SK-N-SH (cell line): ENCODE measurements around the gene CCDC88B. TPM values are rescaled to one million over a fixed set of nuclear protein-coding genes. Genes with fewer than 3 reads are reported as not detected.
A peak's percentile ranks its signal among the peaks of the same experiment; 100 is the strongest.

ENCODE experiments used
- CTCF ChIA-PET: fragments of 300-600, 350-600 bp; formaldehyde crosslinking; extraction: SDS; loops from one replicate; lab custom pipeline; 2021; lab: Yijun Ruan, JAX
- POLR2A ChIA-PET: fragments of 350-600 bp; sonication (Branson Sonifier 250); formaldehyde crosslinking; extraction: SDS; loops from one replicate; lab custom pipeline; 2020; ENCODE audit warnings: antibody characterized with exemption, inconsistent platforms; lab: Yijun Ruan, JAX
- DNase-seq: peaks from one replicate; pipeline ENCODE4 v3.0.0; 2012
- H2AFZ ChIP-seq: fragments of 200-600 bp; sonication (generic); 2 replicates; pipeline ENCODE4 v1.8.1; 2016; ENCODE audit warnings: antibody characterized with exemption, mild to moderate bottlenecking, low read depth
- H3F3A ChIP-seq: fragments of 200-600 bp; sonication (generic); replicated peaks from 2 replicates; pipeline ENCODE3; 2016; ENCODE audit warnings: antibody characterized with exemption, mild to moderate bottlenecking; ENCODE audit not compliant: insufficient read depth
- H3K27ac ChIP-seq, 2 experiments: fragments of 200-500 bp in 1 of 2; fragments of 200-600 bp in 1 of 2; sonication (Bioruptor generic) in 1 of 2; sonication (generic), shearing (Covaris generic) in 1 of 2; 2 replicates each; pipeline versions ENCODE4 v1.5.1 to v1.6.1; 2014 to 2016; ENCODE audit warnings: low read depth in 2 of 2, inconsistent platforms in 1 of 2, low read length in 1 of 2, mild to moderate bottlenecking in 1 of 2, mixed read lengths in 1 of 2
- H3K27me3 ChIP-seq: fragments of 200-600 bp; sonication (generic), shearing (Covaris generic); 2 replicates; pipeline ENCODE4 v1.6.1; 2016; ENCODE audit warnings: mixed run types; ENCODE audit not compliant: insufficient read depth
- H3K36me3 ChIP-seq, 2 experiments: fragments of 200-500 bp in 1 of 2; fragments of 200-600 bp in 1 of 2; sonication (Bioruptor generic) in 1 of 2; sonication (generic) in 1 of 2; replicated peaks in 1 of 2; 2 replicates each; pipeline versions ENCODE3 to v1.5.1; 2014 to 2016; ENCODE audit warnings: low read length in 1 of 2, mild to moderate bottlenecking in 1 of 2; ENCODE audit not compliant: insufficient read depth in 2 of 2, control insufficient read depth in 1 of 2
- H3K4me1 ChIP-seq, 2 experiments: fragments of 200-500 bp in 1 of 2; fragments of 200-600 bp in 1 of 2; sonication (Bioruptor generic) in 1 of 2; sonication (generic), shearing (Covaris generic) in 1 of 2; 2 replicates each; pipeline versions ENCODE4 v1.5.1 to v1.6.1; 2014 to 2016; ENCODE audit warnings: low read depth in 1 of 2, low read length in 1 of 2, mixed run types in 1 of 2; ENCODE audit not compliant: insufficient read depth in 2 of 2, control insufficient read depth in 1 of 2
- H3K4me2 ChIP-seq: fragments of 200-600 bp; sonication (generic), shearing (Covaris generic); 2 replicates; pipeline ENCODE4 v1.6.1; 2017; ENCODE audit warnings: mixed run types
- H3K4me3 ChIP-seq, 2 experiments: fragments of 200-500 bp in 1 of 2; fragments of 200-600 bp in 1 of 2; sonication (Bioruptor generic) in 1 of 2; sonication (generic), shearing (Covaris generic) in 1 of 2; 2 replicates each; pipeline versions ENCODE4 v1.5.1 to v1.8.1; 2014 to 2016; ENCODE audit warnings: low read depth in 2 of 2, inconsistent platforms in 1 of 2, low read length in 1 of 2, mild to moderate bottlenecking in 1 of 2, mixed read lengths in 1 of 2, moderate library complexity in 1 of 2
- H3K79me2 ChIP-seq: fragments of 200-600 bp; sonication (generic); 2 replicates; pipeline ENCODE4 v1.8.1; 2017; ENCODE audit warnings: mild to moderate bottlenecking; ENCODE audit not compliant: insufficient read depth
- H3K9ac ChIP-seq: fragments of 200-600 bp; sonication (generic); 2 replicates; pipeline ENCODE4 v1.6.1; 2017; ENCODE audit warnings: mixed run types
- H3K9me2 ChIP-seq: fragments of 200-600 bp; sonication (generic); 2 replicates; pipeline ENCODE4 v1.6.1; 2017; ENCODE audit warnings: mixed run types
- H3K9me3 ChIP-seq: fragments of 200-600 bp; sonication (generic); 2 replicates; pipeline ENCODE4 v1.6.1; 2017; ENCODE audit warnings: mixed run types, mild to moderate bottlenecking, moderate library complexity
- H4K20me1 ChIP-seq: fragments of 200-600 bp; sonication (generic); 2 replicates; pipeline ENCODE4 v1.6.1; 2017; ENCODE audit warnings: mild to moderate bottlenecking, mixed run types; ENCODE audit not compliant: insufficient read depth
- EP300 ChIP-seq, 2 experiments: IDR thresholded peaks; 2 replicates each; pipeline versions ENCODE4 v1.4.0 to v1.6.1; 2012; ENCODE audit warnings: borderline replicate concordance in 1 of 2, low read depth in 1 of 2, low read length in 1 of 2
- EZH2phosphoT487 ChIP-seq: fragments of 200-600 bp; sonication (generic); IDR thresholded peaks from 2 replicates; pipeline ENCODE4 v1.6.1; 2017; ENCODE audit warnings: low read depth, mixed run types, mild to moderate bottlenecking, antibody characterized with exemption, moderate library complexity, borderline replicate concordance
- GABPA ChIP-seq: IDR thresholded peaks from 2 replicates; pipeline ENCODE4 v1.4.0; 2012; ENCODE audit warnings: low read depth, mild to moderate bottlenecking
- MXI1 ChIP-seq: IDR thresholded peaks from 2 replicates; pipeline ENCODE4 v1.6.1; 2012; ENCODE audit warnings: mild to moderate bottlenecking, low read depth, low read length, improper control_type of control experiment
- NFIC ChIP-seq: IDR thresholded peaks from 2 replicates; pipeline ENCODE4 v1.4.0; 2012; ENCODE audit warnings: borderline replicate concordance
- NRF1 ChIP-seq: IDR thresholded peaks from 2 replicates; pipeline ENCODE4 v1.6.1; 2012; ENCODE audit warnings: low read depth, mild to moderate bottlenecking, low read length
- RAD21 ChIP-seq: IDR thresholded peaks from 2 replicates; pipeline ENCODE4 v1.6.1; 2012; ENCODE audit warnings: mild to moderate bottlenecking, low read length
- RCOR1 ChIP-seq: fragments of 150-350 bp; IDR thresholded peaks from 2 replicates; pipeline ENCODE4 v1.6.1; 2017; ENCODE audit warnings: antibody characterized with exemption, low read length
- SMC3 ChIP-seq: IDR thresholded peaks from 2 replicates; pipeline ENCODE4 v1.6.1; 2012; ENCODE audit warnings: low read depth, low read length, improper control_type of control experiment
- TAF1 ChIP-seq: IDR thresholded peaks from 2 replicates; pipeline ENCODE4 v1.6.1; 2012; ENCODE audit warnings: low read depth, mild to moderate bottlenecking, low read length, moderate library complexity, borderline replicate concordance
- TCF12 ChIP-seq: IDR thresholded peaks from 2 replicates; pipeline ENCODE4 v1.4.0; 2012
- TEAD4 ChIP-seq: IDR thresholded peaks from 2 replicates; pipeline ENCODE4 v1.4.0; 2012; ENCODE audit warnings: mild to moderate bottlenecking, borderline replicate concordance; ENCODE audit not compliant: insufficient read depth
- USF2 ChIP-seq: fragments of 150-350 bp; IDR thresholded peaks from 2 replicates; pipeline ENCODE4 v1.6.1; 2017; ENCODE audit warnings: antibody characterized with exemption, low read length, low read depth, borderline replicate concordance
- YY1 ChIP-seq: IDR thresholded peaks from 2 replicates; pipeline ENCODE4 v1.4.0; 2012; ENCODE audit warnings: low read depth, mild to moderate bottlenecking
- WGBS: methylation state at CpG from one replicate; pipeline ENCODE4 v1.1.6; 2017; ENCODE audit warnings: low lambda C conversion rate; 5-methylcytosine and 5-hydroxymethylcytosine counted together
- polyA plus RNA-seq, 3 experiments: library from polyadenylated mRNA; depleted of rRNA; stranded (reverse); fragments of >200 nt; gene quantifications; 2 replicates each; pipeline ENCODE4 v1.2.3, GENCODE V29; 2012
- TF ChIP-seq, protein P1 (sequence below): IDR thresholded peaks from 2 replicates; pipeline ENCODE4 v1.4.0; 2012; ENCODE audit warnings: low read depth
- TF ChIP-seq, protein P2 (sequence below): IDR thresholded peaks from 2 replicates; pipeline ENCODE4 v1.4.0; 2012; ENCODE audit warnings: low read depth, borderline replicate concordance
- TF ChIP-seq, protein P3 (sequence below): IDR thresholded peaks from 2 replicates; pipeline ENCODE4 v1.6.1; 2012; ENCODE audit warnings: mild to moderate bottlenecking, low read depth, low read length, moderate library complexity
- TF ChIP-seq, protein P4 (sequence below): fragments of 200-600 bp; sonication (generic); IDR thresholded peaks from 2 replicates; pipeline ENCODE4 v1.6.1; 2017; ENCODE audit warnings: antibody characterized with exemption, mild to moderate bottlenecking, moderate library complexity

CCDC88B gene
- polyA plus RNA-seq, 1 of the 3 experiments (the other 2 are of a cell fraction): 3.4 TPM

GRCh38 chr11:64317961-64318765 lies 21.8 kb upstream of the CCDC88B start, which contains the start of gene PRDX5 (continued):
- TF ChIP-seq, protein P1, sequence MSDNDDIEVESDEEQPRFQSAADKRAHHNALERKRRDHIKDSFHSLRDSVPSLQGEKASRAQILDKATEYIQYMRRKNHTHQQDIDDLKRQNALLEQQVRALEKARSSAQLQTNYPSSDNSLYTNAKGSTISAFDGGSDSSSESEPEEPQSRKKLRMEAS: no peak
- TF ChIP-seq SMC3 (peak; percentile 31; the same call in 1 of the 2 replicates), TEAD4 (no peak), EZH2phosphoT487 (no peak), RCOR1 (no peak), NRF1 (peak; percentile 96), MXI1 (peak; percentile 63)
- TF ChIP-seq, protein P2, sequence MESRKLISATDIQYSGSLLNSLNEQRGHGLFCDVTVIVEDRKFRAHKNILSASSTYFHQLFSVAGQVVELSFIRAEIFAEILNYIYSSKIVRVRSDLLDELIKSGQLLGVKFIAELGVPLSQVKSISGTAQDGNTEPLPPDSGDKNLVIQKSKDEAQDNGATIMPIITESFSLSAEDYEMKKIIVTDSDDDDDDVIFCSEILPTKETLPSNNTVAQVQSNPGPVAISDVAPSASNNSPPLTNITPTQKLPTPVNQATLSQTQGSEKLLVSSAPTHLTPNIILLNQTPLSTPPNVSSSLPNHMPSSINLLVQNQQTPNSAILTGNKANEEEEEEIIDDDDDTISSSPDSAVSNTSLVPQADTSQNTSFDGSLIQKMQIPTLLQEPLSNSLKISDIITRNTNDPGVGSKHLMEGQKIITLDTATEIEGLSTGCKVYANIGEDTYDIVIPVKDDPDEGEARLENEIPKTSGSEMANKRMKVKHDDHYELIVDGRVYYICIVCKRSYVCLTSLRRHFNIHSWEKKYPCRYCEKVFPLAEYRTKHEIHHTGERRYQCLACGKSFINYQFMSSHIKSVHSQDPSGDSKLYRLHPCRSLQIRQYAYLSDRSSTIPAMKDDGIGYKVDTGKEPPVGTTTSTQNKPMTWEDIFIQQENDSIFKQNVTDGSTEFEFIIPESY: no peak

- Histone ChIP-seq H3K4me2 (peak overlapping the region; percentile 88), H3K9me2 (no peaks in the 10 kb centered on the region), H3K9me3 (no peaks in the 10 kb centered on the region), H3K4me3 (peak overlapping the region; percentile 70 to 98), H3K36me3 (peaks cover 0 to 30% of the 10 kb centered on the region in 2 experiments), H3K27me3 (no peaks in the 10 kb centered on the region), H3K27ac (peak overlapping the region; percentile 97 to 100; a peak in 3 of 4 replicates), H3K9ac (peak overlapping the region; percentile 91), H4K20me1 (no peaks in the 10 kb centered on the region), H3K4me1 (peaks cover 0 to 15% of the 10 kb centered on the region in 2 experiments; a peak in 2 of 4 replicates), H2AFZ (peak overlapping the region; percentile 91; the same call in 1 of the 2 replicates), H3K79me2 (peaks cover 39% of the 10 kb centered on the region), H3F3A (peaks cover 6% of the 10 kb centered on the region)
- ChIA-PET CTCF (interaction anchor here (1.7 to 3.0 kb wide), 4 partner anchors 13 to 130 kb away, joined by 9 to 27 read pairs (median 10); partner anchors contain the start of gene ESRRA), POLR2A (interaction anchor here (0.7 to 2.3 kb wide), 5 partner anchors 15 to 93 kb away, joined by 3 to 18 read pairs (median 5); partner anchors contain the start of genes ESRRA, NUDT22 and TRPT1)
- 33% methylated on average over 17 of the region's 19 CpGs for WGBS
- no peak for DNase-seq
- TF ChIP-seq EP300 (IDR thresholded peaks at IDR 0.05; ENCODE audit: borderline replicate concordance in 1 of 2, low read depth in 1 of 2, low read length in 1 of 2) (no peak), TCF12 (no peak), EZH2phosphoT487 (no peak), MXI1 (no peak), USF2 (no peak), RAD21 (no peak), GABPA (no peak), TAF1 (no peak), SMC3 (no peak), YY1 (no peak), NFIC (no peak)
- TF ChIP-seq, protein P3, sequence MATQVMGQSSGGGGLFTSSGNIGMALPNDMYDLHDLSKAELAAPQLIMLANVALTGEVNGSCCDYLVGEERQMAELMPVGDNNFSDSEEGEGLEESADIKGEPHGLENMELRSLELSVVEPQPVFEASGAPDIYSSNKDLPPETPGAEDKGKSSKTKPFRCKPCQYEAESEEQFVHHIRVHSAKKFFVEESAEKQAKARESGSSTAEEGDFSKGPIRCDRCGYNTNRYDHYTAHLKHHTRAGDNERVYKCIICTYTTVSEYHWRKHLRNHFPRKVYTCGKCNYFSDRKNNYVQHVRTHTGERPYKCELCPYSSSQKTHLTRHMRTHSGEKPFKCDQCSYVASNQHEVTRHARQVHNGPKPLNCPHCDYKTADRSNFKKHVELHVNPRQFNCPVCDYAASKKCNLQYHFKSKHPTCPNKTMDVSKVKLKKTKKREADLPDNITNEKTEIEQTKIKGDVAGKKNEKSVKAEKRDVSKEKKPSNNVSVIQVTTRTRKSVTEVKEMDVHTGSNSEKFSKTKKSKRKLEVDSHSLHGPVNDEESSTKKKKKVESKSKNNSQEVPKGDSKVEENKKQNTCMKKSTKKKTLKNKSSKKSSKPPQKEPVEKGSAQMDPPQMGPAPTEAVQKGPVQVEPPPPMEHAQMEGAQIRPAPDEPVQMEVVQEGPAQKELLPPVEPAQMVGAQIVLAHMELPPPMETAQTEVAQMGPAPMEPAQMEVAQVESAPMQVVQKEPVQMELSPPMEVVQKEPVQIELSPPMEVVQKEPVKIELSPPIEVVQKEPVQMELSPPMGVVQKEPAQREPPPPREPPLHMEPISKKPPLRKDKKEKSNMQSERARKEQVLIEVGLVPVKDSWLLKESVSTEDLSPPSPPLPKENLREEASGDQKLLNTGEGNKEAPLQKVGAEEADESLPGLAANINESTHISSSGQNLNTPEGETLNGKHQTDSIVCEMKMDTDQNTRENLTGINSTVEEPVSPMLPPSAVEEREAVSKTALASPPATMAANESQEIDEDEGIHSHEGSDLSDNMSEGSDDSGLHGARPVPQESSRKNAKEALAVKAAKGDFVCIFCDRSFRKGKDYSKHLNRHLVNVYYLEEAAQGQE: no peak
- TF ChIP-seq, protein P4, sequence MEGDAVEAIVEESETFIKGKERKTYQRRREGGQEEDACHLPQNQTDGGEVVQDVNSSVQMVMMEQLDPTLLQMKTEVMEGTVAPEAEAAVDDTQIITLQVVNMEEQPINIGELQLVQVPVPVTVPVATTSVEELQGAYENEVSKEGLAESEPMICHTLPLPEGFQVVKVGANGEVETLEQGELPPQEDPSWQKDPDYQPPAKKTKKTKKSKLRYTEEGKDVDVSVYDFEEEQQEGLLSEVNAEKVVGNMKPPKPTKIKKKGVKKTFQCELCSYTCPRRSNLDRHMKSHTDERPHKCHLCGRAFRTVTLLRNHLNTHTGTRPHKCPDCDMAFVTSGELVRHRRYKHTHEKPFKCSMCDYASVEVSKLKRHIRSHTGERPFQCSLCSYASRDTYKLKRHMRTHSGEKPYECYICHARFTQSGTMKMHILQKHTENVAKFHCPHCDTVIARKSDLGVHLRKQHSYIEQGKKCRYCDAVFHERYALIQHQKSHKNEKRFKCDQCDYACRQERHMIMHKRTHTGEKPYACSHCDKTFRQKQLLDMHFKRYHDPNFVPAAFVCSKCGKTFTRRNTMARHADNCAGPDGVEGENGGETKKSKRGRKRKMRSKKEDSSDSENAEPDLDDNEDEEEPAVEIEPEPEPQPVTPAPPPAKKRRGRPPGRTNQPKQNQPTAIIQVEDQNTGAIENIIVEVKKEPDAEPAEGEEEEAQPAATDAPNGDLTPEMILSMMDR: no peak
Measured at GRCh38 chr11:64318766-64319761, 20.9 kb upstream of the CCDC88B start.
